ENCODE data around the gene ATP1A1.
A peak's percentile ranks its signal among the peaks of the same experiment; 100 is the strongest.

The ATP1A1 gene

DNA sequence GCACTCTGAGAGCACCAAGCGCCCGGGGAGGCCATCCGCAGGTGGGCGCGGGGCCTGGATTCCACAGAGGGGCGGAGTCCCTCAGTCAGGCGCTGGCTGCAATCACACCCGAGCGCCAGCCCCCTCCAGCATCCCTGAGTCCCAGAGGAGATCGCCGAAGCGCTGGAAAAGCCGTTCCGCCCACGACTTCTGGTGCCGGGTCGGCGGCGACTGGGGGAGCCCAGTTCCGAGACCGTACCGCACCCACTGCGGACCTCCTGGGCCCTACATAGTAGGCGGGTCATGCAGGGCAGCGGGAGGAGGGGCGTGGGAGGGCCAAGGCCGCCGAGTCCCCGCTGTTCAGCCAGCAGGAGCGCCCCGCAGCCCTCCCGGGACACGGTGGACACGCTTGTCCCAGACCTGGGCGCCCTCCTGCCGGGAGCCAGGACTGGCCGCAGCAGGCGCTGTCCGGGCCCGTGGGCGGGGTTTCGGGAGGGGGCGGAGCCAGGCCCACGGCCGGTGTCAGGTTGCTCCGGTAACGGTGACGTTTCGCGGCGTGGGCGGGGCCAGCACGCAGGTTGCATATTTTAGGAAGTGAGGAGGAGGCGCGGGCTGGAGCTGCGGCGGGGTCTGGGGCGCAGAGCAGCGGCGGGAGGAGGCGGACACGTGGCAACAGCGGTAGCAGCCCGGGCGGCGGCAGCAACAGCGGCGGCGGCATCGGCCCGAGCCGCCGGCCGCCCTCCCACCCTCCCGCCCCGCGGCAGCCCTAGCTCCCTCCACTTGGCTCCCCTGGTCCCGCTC, at the start of gene ATP1A1:
TSS of gene ATP1A1 (plus strand) at position 594 of the 780 bp plus-strand sequence. CDS start 268 bp downstream, outside the sequence.
- DNase-seq: peak; percentile 98

DNA sequence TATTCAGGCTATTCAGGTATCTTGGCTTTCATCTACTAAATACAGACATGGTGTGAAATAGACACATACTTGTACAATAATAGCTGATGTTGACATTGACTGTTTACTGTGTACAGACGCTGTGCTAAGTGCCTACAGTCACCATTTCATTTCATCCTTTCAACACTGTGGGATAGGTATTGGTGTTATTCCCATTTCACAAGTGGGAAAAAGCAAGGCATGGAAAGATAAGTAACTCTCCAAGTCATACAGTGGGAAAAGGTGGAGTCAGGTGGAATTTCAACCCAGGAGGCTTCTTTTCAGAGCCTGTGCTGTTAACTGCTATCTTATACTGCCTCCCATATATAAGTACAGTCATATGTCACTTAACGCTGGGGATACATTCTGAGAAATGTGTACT, 49.6 kb upstream of the ATP1A1 start:
- no peak for DNase-seq

DNA sequence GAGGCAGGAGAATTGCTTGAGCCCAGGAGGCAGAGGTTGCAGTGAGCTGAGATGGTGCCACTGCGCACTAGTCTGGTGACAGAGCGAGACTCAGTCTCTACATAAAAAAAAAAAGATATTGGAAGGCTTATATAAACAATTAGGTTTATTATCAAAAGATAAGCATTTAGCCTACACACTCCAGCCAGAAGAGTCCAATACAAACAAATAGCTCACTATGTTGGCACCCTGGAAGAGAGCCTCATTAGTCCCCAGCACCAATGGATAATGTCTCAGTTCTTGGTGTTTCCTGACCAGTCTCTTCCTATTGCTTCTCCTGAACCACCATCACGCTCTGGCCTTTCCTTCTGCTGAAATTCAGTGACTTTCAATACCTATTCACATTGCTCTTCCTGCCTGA, 48.6 kb upstream of the ATP1A1 start:
- DNase-seq: no peak

- no peak for DNase-seq
Measured at GRCh38 chr1:116325104-116325503, 47.9 kb upstream of the ATP1A1 start.

DNA sequence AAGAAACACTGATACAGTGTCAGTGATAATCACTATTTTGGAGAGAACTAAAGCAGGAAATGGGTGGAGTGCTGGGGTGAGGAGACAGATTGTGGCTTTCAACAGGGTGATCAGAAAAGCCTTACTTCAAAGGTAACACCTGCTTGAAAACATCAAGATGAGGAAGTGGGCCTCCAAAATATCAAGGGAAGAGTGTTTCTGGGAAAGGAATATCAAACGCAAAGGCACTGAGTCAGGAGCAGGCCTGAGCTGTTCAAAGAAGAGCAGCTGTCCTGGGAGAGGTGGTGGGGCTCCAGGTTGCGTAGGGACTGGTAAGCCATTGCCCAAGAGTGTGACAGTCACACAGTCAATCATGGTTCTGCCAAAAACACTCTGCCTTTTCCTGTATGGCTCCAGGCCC, 47.1 kb upstream of the ATP1A1 start:
- DNase-seq: peak; percentile 17

GRCh38 chr1:116326486-116326885, 46.6 kb upstream of the ATP1A1 start:
- no peak for DNase-seq

GRCh38 chr1:116328671-116329070, 44.4 kb upstream of the ATP1A1 start:
- DNase-seq: no peak

GRCh38 chr1:116329524-116330341, 43.3 kb upstream of the ATP1A1 start:
- no peak for DNase-seq

GRCh38 chr1:116330342-116330652, 42.7 kb upstream of the ATP1A1 start:
- no peak for DNase-seq

DNA sequence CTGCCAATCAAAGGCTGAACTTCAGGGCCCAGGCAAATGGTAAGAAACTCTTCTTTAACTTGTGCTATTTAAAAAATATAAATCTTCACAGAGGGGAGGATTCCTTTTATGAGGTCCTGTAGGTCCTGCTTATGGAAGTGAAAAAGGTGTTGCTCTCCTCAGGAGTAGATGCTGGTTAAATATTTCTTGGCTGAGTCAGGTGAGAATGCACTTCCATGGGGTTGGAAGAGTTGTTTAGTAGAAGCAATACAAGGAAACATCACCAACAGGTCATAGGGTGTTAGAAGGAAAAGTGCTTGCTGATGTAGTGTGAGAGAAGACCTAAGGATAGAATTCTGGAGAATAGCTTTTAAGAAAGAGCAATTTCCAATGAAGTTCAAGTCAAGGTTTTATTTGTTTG, 42.2 kb upstream of the ATP1A1 start:
- no peak for DNase-seq

DNA sequence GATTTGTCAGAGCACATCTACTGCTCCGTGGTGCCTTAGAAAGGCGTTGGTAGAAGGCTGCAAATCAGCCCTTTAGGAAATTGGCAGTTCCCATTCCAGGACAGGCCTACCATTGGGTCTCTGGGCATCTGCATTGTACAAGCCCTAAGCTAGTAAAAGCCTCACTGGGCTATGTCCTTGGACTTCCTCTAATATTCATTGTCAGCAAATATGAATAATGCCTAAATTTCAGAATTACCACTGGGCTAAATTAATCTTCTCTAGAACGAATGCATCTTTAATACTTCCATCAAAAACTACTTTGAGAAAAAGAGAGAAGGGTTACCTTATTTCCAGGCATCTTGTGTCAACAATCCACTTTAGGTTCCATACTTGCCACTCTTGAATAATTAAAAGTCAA, 41.5 kb upstream of the ATP1A1 start:
- DNase-seq: no peak

- DNase-seq: no peak
Measured at GRCh38 chr1:116332451-116332850, 40.6 kb upstream of the ATP1A1 start.

DNA sequence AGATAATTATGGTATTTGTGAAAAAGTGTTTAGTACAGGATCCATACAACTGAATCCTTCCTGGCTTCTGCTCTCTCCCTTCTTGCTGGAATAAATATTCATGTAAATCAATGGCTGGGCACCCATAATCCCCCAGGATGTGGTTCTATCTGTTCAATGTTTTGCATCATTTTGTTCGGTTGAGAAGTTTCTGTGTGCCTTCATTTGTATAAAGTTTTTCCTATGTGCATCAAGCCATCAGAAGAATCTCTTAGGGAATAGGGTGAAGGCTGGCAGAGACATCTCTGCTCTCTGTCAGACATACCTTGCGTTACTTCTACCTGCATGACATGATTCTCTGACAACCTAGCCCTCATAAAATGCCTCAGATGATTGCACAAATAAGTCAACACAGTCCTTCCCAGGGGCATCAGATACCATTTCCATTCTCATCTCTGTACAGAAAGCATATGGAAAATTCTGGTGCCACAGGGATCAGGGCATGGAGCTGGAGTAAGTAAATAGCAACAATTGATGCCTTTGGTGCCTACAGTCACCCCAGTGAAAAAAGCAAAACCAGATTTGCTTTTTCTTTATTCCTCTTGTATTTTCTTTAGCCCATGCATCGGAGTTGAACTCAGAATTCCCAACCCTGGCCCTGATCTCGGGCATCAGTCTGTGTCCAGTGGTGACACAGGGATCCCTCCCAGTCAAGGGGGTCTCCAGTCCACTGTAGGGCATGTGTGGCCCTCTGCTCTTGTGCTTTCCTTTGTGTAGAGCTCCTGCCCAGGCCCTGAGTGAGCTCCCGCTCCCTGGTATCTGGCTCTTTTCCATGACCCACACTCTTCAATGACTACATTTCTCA, 39.7 kb upstream of the ATP1A1 start:
- no peak for DNase-seq

- no peak for DNase-seq
Measured at GRCh38 chr1:116334015-116334547, 39.0 kb upstream of the ATP1A1 start.

DNA sequence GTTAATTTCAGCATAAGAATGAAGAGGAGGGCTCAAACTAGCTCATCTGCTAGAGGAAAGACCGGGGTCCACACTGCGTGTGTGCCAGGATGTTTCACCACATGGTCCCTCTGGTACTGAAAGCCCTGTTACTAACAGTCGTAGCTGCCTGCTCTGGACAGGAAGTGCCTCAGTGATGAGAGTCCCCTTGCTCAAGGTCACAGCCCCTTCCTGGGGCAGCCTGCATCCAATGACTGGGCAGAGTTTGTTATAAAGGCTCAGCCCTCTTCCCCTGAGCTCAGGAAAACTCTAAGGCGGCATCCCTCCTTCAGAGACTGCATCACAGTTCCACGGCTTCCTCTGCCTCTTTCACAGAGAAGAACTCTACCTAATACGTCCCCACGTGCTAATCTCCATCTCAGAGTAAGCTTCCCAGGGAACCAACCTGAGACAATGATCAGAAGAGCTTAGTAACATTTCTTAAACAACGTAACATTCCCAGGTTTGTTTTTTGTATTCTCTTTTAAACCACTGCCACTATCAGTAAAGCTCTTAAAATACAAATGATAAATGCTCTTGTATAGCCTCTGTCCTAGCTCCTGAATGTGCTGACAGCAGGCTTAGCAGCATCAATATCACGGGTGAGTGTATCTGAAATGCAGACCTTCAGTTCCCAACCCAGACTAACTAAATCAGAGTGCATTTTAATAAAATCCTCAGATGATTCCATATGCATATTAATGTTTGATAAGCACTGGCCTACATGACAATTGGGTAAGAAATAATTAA, 38.0 kb upstream of the ATP1A1 start:
- no peak for DNase-seq

- no peak for DNase-seq
Measured at GRCh38 chr1:116335850-116336624, 37.0 kb upstream of the ATP1A1 start.

GRCh38 chr1:116337398-116337797, 35.6 kb upstream of the ATP1A1 start:
- DNase-seq: no peak

- no peak for DNase-seq
Measured at GRCh38 chr1:116338400-116338799, 34.6 kb upstream of the ATP1A1 start.

GRCh38 chr1:116340506-116341231, 32.4 kb upstream of the ATP1A1 start:
- no peak for DNase-seq

DNA sequence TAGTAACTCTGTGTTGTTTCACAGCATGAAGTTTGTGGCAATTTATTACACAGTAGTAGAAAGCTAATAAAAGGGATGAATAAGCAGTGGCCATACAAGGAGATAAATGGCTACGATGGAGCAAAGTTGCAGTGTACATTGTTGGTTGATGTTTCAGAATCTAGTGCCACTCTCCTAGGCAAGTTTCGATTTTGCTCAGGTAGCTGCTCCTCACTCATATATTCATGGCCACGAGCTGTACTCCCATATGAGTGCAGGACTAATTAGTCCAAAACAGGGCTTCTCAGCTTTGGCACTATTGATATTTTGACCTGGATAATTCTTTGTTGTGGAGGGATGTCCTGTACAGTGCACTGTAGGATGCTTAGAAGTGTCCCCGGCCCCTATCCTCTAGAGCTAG, 30.0 kb upstream of the ATP1A1 start:
- no peak for DNase-seq

- DNase-seq: no peak
Measured at GRCh38 chr1:116345011-116345410, 28.0 kb upstream of the ATP1A1 start.
